Lung (tissue), 12 donors: ENCODE data around the gene PLEKHM1. TPM values are rescaled to one million over a fixed set of nuclear protein-coding genes. Genes with fewer than 3 reads are reported as not detected.
"Not testable (repeated sequence)": the region's sequence is repeated elsewhere in the genome, so short reads cannot be mapped to it uniquely, and the experiment has no call there.

Experiments used
- ATAC-seq: fragments of 200-7000 bp; cut with Tn5 transposase; one replicate; pipeline ENCODE4 v1.9.1; 2020; ENCODE audit warnings: moderate number of reproducible peaks; ENCODE audit not compliant: insufficient read depth, low FRiP score
- DNase-seq, 3 donors: peaks; one replicate each; pipeline ENCODE4 v3.0.0-alpha.2; 2013 to 2017
- H3K27ac ChIP-seq, 2 donors: one replicate each; pipeline ENCODE4 v1.5.1; 2013; ENCODE audit warnings: mild to moderate bottlenecking in 2 of 2, moderate library complexity in 2 of 2, control low read depth in 1 of 2, inconsistent platforms in 1 of 2, low read depth in 1 of 2, low read length in 1 of 2
- H3K27me3 ChIP-seq, 3 donors: one replicate each; pipeline ENCODE4 v1.5.1; 2013; ENCODE audit warnings: low read length in 2 of 3; ENCODE audit not compliant: control insufficient read depth in 3 of 3, insufficient read depth in 3 of 3
- H3K36me3 ChIP-seq, 4 donors: one replicate each; pipeline ENCODE4 v1.5.1; 2013; ENCODE audit warnings: low read length in 4 of 4, mild to moderate bottlenecking in 1 of 4, moderate library complexity in 1 of 4; ENCODE audit not compliant: control insufficient read depth in 4 of 4, insufficient read depth in 4 of 4
- H3K4me1 ChIP-seq, 5 donors: one replicate each; pipeline ENCODE4 v1.5.1; 2013; ENCODE audit warnings: low read length in 5 of 5, mild to moderate bottlenecking in 2 of 5, moderate library complexity in 1 of 5; ENCODE audit not compliant: control insufficient read depth in 5 of 5, insufficient read depth in 5 of 5
- H3K4me3 ChIP-seq: one replicate; pipeline ENCODE4 v1.5.1; 2013; ENCODE audit warnings: mild to moderate bottlenecking, control low read depth, moderate library complexity
- H3K9ac ChIP-seq, 2 donors: one replicate each; pipeline ENCODE4 v1.5.1; 2013; ENCODE audit warnings: low read length in 2 of 2, control low read depth in 1 of 2; ENCODE audit not compliant: insufficient read depth in 1 of 2
- H3K9me3 ChIP-seq, 4 donors: one replicate each; pipeline ENCODE4 v1.5.1; 2013; ENCODE audit warnings: low read length in 3 of 4, mild to moderate bottlenecking in 1 of 4, moderate library complexity in 1 of 4; ENCODE audit not compliant: control insufficient read depth in 4 of 4, insufficient read depth in 3 of 4
- WGBS, 2 donors: extraction: QIAGEN DNeasy Blood & Tissue Kit; methylation state at CpG; one replicate each; pipeline ENCODE4 v1.1.7; 2013; 5-methylcytosine and 5-hydroxymethylcytosine counted together
- polyA plus RNA-seq, 2 donors: library from polyadenylated mRNA; stranded (reverse); fragments of 200-250 nt; gene quantifications; one replicate each; pipeline ENCODE4 v1.2.1, GENCODE V29; 2013
- total RNA-seq, 2 donors: library from RNA; depleted of rRNA in 1 of 2; stranded (reverse); fragments of >200 nt in 1 of 2; gene quantifications; one replicate each; pipeline ENCODE4 v1.2.1, GENCODE V29; 2014 to 2021
- TF ChIP-seq, protein P1 (sequence below): IDR thresholded peaks from 2 replicates; pipeline ENCODE4 v1.5.1; 2012; ENCODE audit warnings: mild to moderate bottlenecking; ENCODE audit errors: control extremely low read depth, extremely low read depth
- donor health status: control.
- donor health status: control.
- donor health status: Bipolar disorder and iron deficiency.
- donor health status: healthy.
- donor health status: DM: yes; HTN: yes; CAD: no.

Gene PLEKHM1
- total and polyA plus RNA-seq, 4 donors: 21.0 to 82.2 (median 24.4) TPM

DNA sequence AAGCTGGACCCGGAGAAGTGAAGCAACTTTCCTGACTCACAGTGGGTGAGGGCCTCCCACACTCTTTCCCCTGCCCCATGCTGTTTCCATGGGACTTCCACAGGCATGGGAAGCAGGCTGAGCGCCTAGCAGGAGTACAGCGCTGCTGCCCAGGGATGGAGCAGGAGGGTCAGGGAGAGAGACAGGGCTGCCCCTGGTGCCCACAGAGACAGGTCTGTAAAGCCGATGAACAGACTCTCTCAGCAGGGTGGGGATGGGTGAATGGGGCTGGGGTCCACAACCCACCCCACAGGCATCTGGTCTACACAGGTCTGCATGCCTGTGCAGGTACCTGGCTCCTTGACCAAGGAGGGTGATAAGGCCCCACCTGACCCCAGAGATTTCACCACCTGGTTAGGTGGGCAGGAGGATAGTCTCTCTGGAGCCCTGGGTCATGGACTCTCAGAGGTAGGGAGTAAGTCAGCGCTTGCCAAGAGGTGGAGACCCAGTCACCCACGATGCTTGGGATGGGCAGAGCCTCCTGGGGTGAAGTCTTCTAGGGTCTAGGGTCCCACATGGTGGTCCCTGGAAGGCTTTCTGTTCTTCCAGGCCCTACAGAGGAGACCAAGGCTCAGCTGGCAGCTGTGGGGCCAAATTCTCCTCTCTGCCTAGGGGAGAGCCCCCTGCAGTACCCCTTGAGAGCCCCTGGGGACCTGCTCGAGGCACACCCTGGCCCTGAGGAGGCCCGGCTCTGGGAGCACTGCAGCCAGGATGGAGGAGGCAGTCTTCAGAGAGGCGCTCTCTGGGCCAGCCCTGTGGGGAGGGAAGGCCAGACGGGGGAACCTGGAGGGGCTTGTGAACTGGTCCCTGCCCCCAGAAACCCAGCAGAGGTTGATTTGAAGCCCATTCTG is 46.9 kb downstream of the PLEKHM1 start:
- H3K9me3 ChIP-seq, H3K27ac ChIP-seq, DNase-seq, H3K4me3 ChIP-seq, H3K27me3 ChIP-seq, H3K9ac ChIP-seq, ATAC-seq, H3K4me1 ChIP-seq: not testable (repeated sequence)
- WGBS, 2 donors: 88 to 92% methylated on average over 8 to 10 of the region's 10 CpGs
- H3K36me3 ChIP-seq: peaks cover 0 to 18% (median 3%) of the 10 kb centered on the region in 4 donors

DNA sequence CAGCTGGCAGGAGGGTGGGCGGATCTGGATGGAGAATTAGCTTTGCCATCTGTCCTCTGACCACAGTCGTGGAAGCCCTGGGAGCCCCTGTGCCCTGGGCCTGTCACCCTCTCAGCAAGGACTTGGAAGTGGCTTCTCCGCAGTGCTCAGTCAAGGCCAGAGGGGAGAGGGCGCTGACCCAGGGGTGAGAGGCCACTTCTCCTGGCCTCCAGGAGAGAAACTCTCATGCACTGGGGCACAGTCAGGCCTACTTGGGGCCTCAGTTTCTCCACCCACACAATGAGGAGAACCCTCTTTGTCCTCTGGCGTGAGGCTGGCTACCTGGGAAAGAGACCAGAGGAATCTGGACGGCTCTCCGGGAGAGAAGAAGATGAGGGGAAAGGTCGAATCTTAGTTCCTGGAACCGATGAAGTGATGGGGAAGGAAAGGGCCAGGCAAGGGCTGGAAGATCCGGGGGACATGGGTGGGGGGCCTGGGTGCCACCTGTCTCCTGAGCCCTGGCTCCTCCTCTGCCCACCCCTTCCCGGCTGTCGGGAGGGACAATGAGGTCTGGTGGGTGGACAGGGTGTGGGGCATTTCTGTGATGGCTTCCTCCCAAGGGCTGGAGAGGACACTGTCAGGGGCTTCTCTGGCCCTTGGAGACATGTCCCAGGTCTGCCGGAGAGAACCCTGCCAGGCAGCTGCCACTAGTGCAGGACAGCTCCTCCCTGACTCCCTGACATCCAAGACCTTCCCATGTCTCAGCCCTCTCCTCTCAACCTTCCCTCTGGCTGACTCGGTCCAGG is 48.8 kb downstream of the PLEKHM1 start:
- 71 to 80% methylated on average over 14 of the region's 14 CpGs for WGBS, 2 donors
- no peak overlapping the region for H3K4me3 ChIP-seq
- H3K27ac ChIP-seq: no peak overlapping the region
- no peak overlapping the region for H3K9ac ChIP-seq
- ATAC-seq (no peak), DNase-seq (no peak)
- peaks cover 0 to 3% (median 0%) of the 10 kb centered on the region in 4 donors for H3K9me3 ChIP-seq
- no peaks in the 10 kb centered on the region for H3K27me3 ChIP-seq
- peaks cover 0 to 4% (median 0%) of the 10 kb centered on the region in 5 donors for H3K4me1 ChIP-seq
- peaks cover 0 to 29% (median 4%) of the 10 kb centered on the region in 4 donors for H3K36me3 ChIP-seq
- TF ChIP-seq, protein P1, sequence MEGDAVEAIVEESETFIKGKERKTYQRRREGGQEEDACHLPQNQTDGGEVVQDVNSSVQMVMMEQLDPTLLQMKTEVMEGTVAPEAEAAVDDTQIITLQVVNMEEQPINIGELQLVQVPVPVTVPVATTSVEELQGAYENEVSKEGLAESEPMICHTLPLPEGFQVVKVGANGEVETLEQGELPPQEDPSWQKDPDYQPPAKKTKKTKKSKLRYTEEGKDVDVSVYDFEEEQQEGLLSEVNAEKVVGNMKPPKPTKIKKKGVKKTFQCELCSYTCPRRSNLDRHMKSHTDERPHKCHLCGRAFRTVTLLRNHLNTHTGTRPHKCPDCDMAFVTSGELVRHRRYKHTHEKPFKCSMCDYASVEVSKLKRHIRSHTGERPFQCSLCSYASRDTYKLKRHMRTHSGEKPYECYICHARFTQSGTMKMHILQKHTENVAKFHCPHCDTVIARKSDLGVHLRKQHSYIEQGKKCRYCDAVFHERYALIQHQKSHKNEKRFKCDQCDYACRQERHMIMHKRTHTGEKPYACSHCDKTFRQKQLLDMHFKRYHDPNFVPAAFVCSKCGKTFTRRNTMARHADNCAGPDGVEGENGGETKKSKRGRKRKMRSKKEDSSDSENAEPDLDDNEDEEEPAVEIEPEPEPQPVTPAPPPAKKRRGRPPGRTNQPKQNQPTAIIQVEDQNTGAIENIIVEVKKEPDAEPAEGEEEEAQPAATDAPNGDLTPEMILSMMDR: no peak

DNA sequence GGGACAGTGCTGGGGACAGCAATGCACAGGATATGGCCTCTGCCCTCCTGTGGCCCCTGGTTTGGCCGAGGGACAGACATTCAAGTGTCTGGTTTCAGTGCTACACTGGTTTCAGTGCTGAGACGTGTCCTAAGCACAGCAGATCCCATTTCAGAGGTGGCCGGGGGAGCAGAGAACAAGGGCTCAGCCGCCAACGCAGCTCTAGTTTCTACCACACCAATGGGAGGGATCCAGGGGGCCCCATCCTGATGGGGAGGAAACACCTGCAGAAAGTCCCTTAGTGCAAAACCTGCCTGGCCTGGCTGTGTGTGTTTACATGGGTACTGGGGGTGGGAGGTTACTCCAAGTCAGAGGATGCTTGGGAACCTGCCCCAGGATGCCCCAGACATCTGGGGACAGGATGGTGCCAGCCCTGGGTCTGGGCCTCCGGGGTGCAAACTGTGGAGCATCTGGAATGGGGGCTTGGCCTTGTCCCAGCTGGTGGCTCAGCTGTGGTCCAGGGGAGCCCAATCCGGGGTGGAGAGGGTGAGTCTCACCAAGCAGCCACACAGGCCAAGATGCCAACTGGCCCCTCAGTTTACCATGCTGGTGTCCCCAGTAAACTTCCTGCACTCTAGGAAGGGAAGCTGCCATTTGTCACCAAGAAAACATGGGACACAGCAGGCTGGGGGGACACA is 49.5 kb downstream of the PLEKHM1 start:
- not testable (repeated sequence) for ATAC-seq, H3K27ac ChIP-seq, H3K9ac ChIP-seq, H3K4me3 ChIP-seq, H3K4me1 ChIP-seq, H3K9me3 ChIP-seq, H3K27me3 ChIP-seq
- peak in 2 of 3 donors; percentile 35 to 40 for DNase-seq
- H3K36me3 ChIP-seq: peaks cover 0 to 36% (median 4%) of the 10 kb centered on the region in 4 donors
- 50 to 53% methylated on average over 7 of the region's 7 CpGs for WGBS, 2 donors

DNA sequence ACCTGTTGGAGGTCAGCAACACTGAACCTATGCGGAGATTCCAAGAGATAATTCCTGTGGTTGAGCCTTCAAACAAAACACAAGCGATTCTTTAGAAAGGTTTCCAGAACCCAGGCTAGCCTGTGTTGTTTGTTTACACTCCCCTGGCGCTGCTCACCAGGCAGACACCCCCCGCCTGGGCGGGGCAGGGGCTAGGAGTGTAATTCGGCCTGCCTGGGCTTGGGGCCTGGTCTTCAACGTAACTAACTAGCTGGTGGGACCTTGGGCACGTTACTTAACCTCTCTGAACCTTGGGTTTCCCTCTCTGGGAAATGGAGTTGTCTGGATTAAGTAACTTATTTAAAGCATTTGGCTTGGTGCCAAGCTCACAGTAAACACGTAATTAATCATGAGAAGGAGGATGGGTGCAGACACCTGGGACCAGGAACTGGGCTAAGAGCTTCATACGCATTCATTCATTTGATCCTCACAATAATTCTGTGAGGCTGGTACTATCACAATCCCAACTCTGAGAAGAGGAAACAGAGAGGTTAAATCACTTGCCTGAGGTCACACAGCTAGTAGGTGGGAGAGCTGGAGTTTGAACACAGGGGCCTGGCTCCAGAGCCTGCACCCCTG is 50.3 kb downstream of the PLEKHM1 start:
- Histone ChIP-seq H3K27ac (peak overlapping the region in 1 of 2 donors; percentile 47), H3K36me3 (peaks cover 0 to 40% (median 4%) of the 10 kb centered on the region in 4 donors), H3K4me3 (no peak overlapping the region), H3K4me1 (peaks cover 0 to 4% (median 0%) of the 10 kb centered on the region in 5 donors), H3K9me3 (peaks cover 0 to 3% (median 0%) of the 10 kb centered on the region in 4 donors), H3K27me3 (no peaks in the 10 kb centered on the region), H3K9ac (no peak overlapping the region)
- peak; percentile 29 to 39 (median 34) for DNase-seq
- 46 to 62% methylated on average over 10 of the region's 10 CpGs for WGBS, 2 donors
- no peak for ATAC-seq
- TF ChIP-seq, protein P1: no peak
